Uterus (tissue), 2 donors: ENCODE measurements around the gene IGFBP1.

ENCODE experiments used
- CTCF ChIP-seq, 4 experiments: fragments of 200-600 bp in 2 of 4; fragments of 450-650 bp in 2 of 4; sonication (generic) in 2 of 4; IDR thresholded peaks; one replicate each; pipeline ENCODE4 v1.5.1; 2016 to 2019; ENCODE audit warnings: antibody characterized with exemption in 4 of 4, mild to moderate bottlenecking in 2 of 4, moderate library complexity in 1 of 4
- POLR2A ChIP-seq, 2 donors: fragments of 450-650 bp; IDR thresholded peaks; one replicate each; pipeline ENCODE4 v1.6.1; 2016; ENCODE audit warnings: antibody characterized with exemption in 2 of 2, mild to moderate bottlenecking in 1 of 2, moderate library complexity in 1 of 2

- TF ChIP-seq CTCF (IDR thresholded peaks at IDR 0.05), result no peak
- no peak for TF ChIP-seq POLR2A (IDR thresholded peaks at IDR 0.05)
Observed at GRCh38 chr7:45918556-45918955, 30.3 kb downstream of the IGFBP1 start.
